ENCODE measurements around the gene CDC25B. TPM values are rescaled to one million over a fixed set of nuclear protein-coding genes. Genes with fewer than 3 reads are reported as not detected.

Gene CDC25B
- total RNA-seq = 10 to 100 TPM; 14.5 to 39.7 (median 38.4) TPM

- H3K4me3 ChIP-seq = peak within 1 kb of the TSS; percentile 80 to 93
- 1% methylated on average over 13 of the region's 69 CpGs; no CpG with 5 or more reads in 1 of the 2 donors for WGBS, 2 donors (ENCODE audit: low coverage in 1 of 2)
- H3K36me3 ChIP-seq = peaks cover 0 to 31% of the 10 kb centered on the region in 2 donors
- H3K4me1 ChIP-seq = peaks cover 0 to 61% (median 30%) of the 10 kb centered on the region in 3 donors
- H3K27me3 ChIP-seq = no peaks in the 10 kb centered on the region
- TF ChIP-seq CTCF (IDR thresholded peaks at IDR 0.05) (peak in 3 of 4 experiments; percentile 48 to 79 (median 75)), POLR2A (IDR thresholded peaks at IDR 0.05) (peak; percentile 54 to 55), EP300 (IDR thresholded peaks at IDR 0.05) (no peak), POLR2AphosphoS5 (IDR thresholded peaks at IDR 0.05) (peak; percentile 72)
- H3K27ac ChIP-seq = peak within 1 kb of the TSS; percentile 92 to 99 (median 96)
- H3K9me3 ChIP-seq = no peaks in the 10 kb centered on the region
- peak; percentile 96 for ATAC-seq
Measured at GRCh38 chr20:3795511-3796468, at the start of gene CDC25B. Gene CDC25B (plus strand): TSS chr20:3796310. CDS start chr20:3796532, 222 bp downstream.

- no peak overlapping the region for H3K4me3 ChIP-seq
- ATAC-seq = no peak
- H3K4me1 ChIP-seq = peaks cover 0 to 33% (median 6%) of the 10 kb centered on the region in 3 donors
- TF ChIP-seq POLR2AphosphoS5 (IDR thresholded peaks at IDR 0.05) = no peak
- no peak for TF ChIP-seq CTCF (IDR thresholded peaks at IDR 0.05)
- TF ChIP-seq EP300 (IDR thresholded peaks at IDR 0.05) = no peak
- no peak for TF ChIP-seq POLR2A (IDR thresholded peaks at IDR 0.05)
- WGBS, 2 donors (ENCODE audit: low coverage in 1 of 2) = no CpG with 5 or more reads among the region's 2 CpGs
- H3K27me3 ChIP-seq = peaks cover 48% of the 10 kb centered on the region
- H3K9me3 ChIP-seq = no peaks in the 10 kb centered on the region
- H3K27ac ChIP-seq = no peak overlapping the region
- H3K36me3 ChIP-seq = peaks cover 0 to 49% of the 10 kb centered on the region in 2 donors
Measured at GRCh38 chr20:3747471-3747870, 48.6 kb upstream of the CDC25B start.

- ATAC-seq = no peak
- peaks cover 0 to 39% (median 6%) of the 10 kb centered on the region in 3 donors for H3K4me1 ChIP-seq
- H3K4me3 ChIP-seq = no peak overlapping the region
- H3K27me3 ChIP-seq = peaks cover 48% of the 10 kb centered on the region
- H3K9me3 ChIP-seq = no peaks in the 10 kb centered on the region
- WGBS, 2 donors (ENCODE audit: low coverage in 1 of 2) = no CpG with 5 or more reads among the region's 16 CpGs
- TF ChIP-seq CTCF (IDR thresholded peaks at IDR 0.05) (no peak), POLR2AphosphoS5 (IDR thresholded peaks at IDR 0.05) (no peak), POLR2A (IDR thresholded peaks at IDR 0.05) (no peak), EP300 (IDR thresholded peaks at IDR 0.05) (no peak)
- H3K36me3 ChIP-seq = peaks cover 0 to 49% of the 10 kb centered on the region in 2 donors
- no peak overlapping the region for H3K27ac ChIP-seq
Measured at GRCh38 chr20:3748073-3748472, 48.0 kb upstream of the CDC25B start.

GRCh38 chr20:3749087-3749688 is 46.9 kb upstream of the CDC25B start:
- WGBS, 2 donors (ENCODE audit: low coverage in 1 of 2) = 60 to 73% methylated on average over 1 to 8 of the region's 24 CpGs
- peaks cover 44% of the 10 kb centered on the region for H3K27me3 ChIP-seq
- H3K36me3 ChIP-seq = peaks cover 0 to 47% of the 10 kb centered on the region in 2 donors
- TF ChIP-seq EP300 (IDR thresholded peaks at IDR 0.05) (no peak), POLR2A (IDR thresholded peaks at IDR 0.05) (no peak), CTCF (IDR thresholded peaks at IDR 0.05) (no peak), POLR2AphosphoS5 (IDR thresholded peaks at IDR 0.05) (no peak)
- no peak overlapping the region for H3K27ac ChIP-seq
- no peak for ATAC-seq
- H3K4me3 ChIP-seq = no peak overlapping the region
- no peaks in the 10 kb centered on the region for H3K9me3 ChIP-seq
- H3K4me1 ChIP-seq = peaks cover 0 to 50% (median 6%) of the 10 kb centered on the region in 3 donors

Measured in gastroesophageal sphincter (tissue), 4 donors.